CMK (cell line): ENCODE measurements around the gene FKBP1A.

Experiments used
- DNase-seq: peaks from one replicate; pipeline ENCODE4 v3.0.0-alpha.2; 2010; ENCODE audit warnings: low read depth

Gene FKBP1A

DNA sequence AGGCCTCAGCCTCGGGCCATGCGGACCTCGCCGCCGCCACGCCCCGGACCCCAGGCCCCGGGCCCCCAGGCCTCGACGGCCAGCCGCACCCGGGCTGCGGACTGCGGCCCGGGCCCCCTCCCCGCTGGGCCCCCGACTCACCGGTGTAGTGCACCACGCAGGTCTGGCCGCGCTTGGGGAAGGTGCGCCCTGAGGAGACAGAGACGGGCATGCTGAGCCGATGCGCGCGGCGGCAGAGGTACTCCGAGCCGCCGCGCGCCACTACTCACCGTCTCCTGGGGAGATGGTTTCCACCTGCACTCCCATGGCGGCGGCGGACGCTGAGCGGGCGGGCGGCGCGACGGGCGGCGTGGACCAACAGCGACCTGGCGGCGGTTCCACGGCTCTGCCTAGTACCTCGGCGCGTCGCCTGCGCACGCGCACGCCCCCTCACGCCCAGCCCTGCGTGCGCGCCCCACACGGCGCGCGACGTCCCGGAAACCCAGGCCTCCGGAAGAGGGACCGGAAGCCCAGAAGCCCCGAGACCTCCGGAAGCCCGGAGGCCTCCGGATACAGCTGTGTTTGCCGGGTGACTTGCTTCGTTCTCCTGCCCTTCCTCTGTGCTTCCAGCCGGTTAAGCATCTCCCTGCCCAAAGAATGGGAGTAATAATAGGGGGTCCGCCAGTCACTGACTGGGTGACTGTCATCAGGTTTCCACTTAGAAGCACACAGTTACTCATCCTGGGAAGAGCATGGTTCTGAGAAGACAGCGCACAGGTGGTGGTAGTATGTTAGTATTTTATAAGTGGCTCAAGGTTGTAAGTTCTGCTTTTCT, at the start of gene FKBP1A:
TSS of gene FKBP1A (minus strand) at position 362 of the 814 bp plus-strand sequence. CDS start at position 306, 56 bp downstream.
- peak; percentile 91 for DNase-seq

DNA sequence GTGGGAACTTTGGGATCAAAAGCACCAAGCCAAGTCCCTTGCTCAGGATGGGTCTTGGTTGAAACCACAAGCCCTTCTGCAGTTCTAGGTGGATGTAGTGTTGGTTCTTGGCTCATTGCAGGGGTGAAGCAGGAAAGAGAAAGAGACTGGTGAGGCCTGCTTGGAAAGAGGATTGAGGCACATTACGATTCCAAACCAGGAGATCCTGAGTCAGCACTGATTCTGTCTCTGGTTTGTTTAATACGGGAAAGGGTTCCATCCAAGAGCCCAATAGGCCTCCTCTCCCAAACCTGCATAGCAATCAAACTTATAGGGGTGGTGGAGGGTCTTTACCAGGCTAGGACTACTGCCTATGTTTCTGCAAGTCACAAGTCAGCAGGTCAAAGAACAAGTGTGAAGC, 49.5 kb upstream of the FKBP1A start:
- no peak for DNase-seq

DNA sequence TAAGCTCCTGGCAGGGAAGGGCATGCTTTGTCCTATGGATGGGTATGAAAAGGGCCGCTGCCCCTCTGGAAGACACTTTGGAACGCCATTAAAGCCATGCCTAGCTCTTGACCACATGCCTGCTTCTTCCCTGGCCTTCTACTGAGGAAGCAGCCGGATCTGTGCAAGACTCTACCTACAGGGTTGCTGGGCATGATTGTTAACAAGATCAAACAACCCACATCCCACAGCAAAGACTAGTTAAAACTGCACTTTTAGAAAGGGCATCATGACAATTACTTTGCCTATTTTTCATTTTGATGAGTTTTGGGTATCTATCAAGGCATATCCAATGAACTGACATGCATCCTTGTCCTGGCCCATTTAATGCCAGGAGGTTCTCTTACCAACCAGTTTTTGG, 48.3 kb upstream of the FKBP1A start:
- no peak for DNase-seq

DNA sequence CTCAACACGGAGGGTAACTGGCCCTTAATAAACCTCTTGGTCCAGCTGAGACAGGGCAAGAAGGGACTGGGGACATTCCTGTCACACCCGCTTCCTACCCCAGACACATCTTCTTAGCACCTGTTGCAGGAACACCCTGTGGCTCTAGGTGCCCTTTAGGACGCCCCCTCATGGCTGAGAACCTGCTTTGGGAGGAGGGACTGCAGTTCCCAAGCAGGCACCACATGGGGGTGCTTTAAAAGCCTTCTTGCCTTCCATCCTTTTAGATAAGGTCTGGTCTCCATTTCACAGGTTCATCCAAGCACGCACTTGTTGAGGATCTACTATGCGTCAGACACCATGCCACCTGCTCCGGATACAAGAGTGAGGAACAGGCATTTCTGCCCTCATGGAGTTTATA, 47.2 kb upstream of the FKBP1A start:
- no peak for DNase-seq

DNA sequence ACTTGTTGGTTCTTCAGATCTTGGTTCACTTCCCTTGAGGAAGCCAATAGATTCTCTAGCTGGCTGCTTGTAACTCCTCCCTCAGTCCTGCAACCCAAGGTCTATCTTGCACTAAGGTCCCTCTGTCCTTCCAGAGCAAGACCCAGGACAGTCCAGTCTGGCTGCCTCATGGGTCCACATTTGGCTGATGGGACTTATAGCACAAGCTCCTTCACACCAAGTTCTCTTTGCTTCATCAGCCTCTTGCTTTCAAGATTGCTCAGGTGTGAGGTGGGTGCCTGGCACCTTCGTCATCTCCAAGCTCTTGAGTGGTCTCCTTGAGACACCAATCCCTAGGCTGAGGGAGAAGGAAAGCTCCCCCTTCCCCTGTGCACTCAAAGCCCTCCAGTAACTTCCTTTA, 45.5 kb upstream of the FKBP1A start:
- no peak for DNase-seq

DNA sequence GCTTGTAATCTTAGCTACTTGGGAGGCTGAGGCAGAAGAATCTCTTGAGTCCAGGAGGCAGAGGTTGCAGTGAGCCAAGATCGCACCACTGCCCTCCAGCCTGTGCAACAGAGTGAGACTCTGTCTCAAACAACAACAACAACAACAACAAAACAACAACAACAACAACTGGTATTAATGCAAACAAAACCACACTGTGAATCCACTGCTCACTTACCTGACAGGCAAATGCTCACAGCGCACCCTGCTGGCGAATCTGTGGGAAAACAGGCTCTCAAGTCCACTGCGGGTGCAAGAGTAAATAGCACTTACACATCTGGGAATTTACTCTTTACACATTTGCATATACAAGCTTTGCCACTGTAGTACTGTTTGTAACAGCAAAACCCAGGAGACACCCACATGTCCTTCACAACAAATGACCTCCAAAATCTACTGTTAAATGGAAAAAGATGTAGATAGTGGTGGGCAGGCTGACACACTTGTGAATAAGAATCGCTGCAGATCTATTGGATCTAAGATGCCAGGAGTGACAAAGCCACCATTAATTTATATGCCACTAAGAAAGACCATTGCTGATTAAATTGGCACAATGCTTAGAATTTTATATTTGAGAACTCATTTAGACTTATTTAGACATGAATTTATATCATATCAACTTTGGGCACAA, 44.5 kb upstream of the FKBP1A start:
- peak; percentile 64 for DNase-seq

GRCh38 chr20:1436263-1436662, 43.4 kb upstream of the FKBP1A start:
- no peak for DNase-seq

DNA sequence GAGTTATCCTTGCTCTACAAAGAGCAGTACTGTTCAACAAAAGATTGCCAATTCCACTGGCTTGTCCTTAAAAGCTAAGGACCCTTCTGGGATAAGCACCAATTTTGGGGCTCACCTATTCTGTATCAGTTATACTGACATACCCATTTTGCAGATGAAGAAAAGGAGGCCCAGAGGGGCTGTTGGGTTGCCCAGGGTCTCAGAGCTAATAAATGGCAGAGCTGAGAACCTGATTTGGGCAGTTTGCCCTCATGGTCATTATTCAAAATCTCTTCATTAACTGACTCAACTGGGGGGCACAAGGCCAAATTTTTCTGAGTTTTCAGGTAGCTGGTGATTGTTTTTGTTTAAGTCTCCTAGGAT, 42.5 kb upstream of the FKBP1A start:
- no peak for DNase-seq

DNA sequence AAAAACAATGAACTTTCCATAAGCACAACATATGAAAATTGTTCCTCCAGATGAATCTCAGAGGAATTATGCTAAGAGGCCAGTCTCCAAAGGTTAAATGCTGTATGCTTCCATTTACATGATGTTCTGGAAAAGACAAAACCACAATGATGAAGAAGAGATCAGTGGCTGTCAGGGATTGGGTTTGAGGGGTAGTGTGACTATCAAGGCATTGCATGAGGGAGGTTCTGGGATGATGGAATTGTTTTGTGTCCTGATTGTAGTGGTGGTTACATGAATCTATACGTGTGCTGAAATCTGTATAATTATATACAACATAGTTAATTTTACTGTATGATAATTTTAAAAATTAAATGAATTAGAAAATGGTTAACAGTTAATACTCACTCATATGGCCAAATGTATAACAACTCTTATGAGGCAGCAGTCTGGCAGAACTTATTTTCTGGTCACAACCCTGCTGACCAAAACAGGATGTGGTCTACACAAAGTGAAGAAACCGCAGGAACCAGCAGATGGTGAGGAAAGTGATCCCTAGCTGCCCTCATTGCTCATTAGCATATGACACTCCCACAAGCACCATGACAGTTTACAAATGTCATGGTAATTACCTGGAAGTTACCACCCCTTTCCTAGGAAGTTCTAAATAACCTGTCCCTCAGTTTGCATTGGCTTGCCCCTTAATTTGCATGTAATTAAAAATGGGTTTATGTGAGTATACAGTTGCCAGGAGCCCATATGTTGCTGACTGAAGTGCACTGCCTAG, 41.9 kb upstream of the FKBP1A start:
- DNase-seq = peak; percentile 91

GRCh38 chr20:1431158-1431557, 38.3 kb upstream of the FKBP1A start:
- DNase-seq = no peak

DNA sequence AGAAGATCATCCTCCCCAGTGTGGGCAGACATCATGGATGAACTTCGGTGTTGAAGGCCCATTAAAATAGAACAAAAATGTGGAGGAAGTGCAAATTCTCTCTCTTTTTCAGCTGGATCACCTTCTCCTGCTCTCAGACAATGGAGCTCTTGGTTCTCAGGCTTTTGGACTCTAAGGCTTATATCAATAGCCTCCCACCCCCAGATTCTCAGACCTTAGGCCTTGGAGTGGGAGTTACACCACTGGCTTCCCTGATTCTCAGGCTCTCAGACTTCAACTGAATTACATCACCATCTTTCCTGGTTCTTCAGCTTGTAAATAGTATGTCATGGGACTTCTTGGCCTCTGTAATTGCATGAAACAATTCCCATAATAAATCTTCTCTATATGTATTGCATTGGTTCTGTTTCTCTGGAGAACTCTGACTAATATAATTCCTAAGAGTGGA, 37.2 kb upstream of the FKBP1A start:
- no peak for DNase-seq

DNA sequence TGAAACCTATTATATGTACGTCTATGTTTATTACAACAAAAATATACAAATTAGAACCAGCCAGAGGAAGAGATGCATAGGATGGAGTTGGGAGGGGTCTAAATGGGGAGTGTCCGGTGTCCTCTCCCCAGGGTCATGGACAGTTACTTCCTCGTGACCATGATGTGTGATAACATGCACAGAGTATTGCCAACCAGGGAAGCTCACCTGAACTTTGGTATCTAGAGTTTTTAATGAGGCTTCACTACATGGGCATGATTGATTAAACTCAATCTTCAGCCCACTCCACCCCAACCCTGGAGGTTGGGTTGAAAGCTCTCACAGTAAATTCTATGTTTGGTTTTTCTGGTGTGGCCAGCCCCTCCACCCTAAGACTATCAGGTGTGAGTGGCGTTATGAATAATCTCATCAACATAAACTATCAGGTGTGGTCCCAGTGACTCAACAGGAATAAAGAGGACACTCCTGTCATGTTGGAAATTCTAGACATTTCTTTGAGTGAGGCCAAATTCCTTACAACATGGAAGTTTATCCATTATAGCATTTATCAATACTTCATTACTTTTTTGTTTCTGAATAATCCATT, 36.4 kb upstream of the FKBP1A start:
- no peak for DNase-seq

DNA sequence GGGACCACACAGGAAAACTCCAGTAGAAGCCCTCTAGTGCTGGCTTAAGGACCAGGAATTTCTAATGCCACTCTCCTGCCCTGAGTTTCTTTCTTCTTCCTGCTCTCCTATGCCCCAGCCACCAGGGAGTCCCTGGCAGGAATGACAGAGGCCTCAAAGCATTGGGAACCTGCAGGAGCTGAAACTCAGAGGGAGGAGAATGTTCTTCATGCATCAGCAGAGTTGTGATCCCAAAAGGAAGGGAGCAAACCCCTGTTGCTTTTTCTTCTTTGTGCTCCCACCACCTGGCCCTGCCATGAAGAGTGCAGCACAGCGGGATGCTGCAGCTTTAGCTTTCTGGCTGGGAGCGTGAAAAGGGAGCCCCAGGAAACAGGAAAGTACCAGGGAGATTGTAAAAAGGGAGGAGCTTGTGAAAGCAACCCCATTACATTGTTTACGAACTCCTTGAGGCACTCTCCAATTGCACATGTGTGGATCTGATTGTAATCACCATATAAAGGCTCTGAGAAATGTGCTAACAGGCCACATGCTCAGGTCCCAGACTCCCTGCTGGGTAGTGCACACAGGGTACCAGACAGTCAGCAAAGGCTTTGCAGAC, 34.7 kb upstream of the FKBP1A start:
- no peak for DNase-seq

DNA sequence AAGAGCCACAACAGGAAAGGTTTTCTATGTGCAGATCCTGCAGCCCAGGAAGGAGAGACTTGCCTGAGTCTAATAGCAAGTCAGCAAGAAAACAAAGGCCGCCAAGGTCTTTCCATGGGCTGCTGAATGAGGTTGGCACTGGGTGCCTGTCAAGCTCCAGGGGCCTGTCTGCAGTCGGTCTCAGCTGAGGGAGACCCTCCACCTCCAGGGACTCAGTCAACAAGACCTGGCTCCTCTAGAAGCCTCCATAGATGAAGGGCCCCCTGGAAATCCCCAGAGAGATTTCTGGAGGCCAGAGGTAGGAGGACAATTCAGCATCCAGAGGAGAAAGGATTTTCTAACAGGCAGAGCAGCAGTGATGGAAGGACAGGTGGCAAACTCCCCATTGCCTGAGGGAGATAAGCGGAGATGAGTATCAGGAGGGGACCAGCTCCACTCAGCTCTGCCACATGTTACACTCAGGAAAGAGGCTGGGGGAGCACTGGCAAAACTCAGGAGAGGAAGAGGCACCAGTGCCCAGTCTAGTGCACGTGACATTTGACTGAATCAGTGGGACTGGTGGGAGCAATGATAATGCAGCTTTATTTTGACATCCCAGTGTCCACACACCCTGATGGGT, 33.5 kb upstream of the FKBP1A start:
- no peak for DNase-seq

DNA sequence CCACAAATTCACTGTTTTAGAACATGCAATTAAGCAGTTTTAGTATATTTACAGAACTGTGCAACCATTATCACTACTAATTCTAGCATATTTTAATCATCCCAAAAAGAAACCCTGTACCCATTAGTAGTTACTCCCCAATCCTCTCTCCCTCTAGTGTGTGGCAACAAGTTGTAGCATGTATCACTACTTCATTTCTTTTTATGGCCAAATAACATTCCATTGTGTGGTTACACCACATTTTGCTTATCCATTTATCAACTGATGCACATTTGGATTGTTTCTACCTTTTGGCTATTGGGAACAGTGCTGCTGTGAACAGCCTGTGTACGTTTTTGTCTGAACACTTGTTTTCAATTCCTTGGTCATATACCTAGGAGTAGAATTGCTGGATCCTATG, 31.5 kb upstream of the FKBP1A start:
- no peak for DNase-seq

DNA sequence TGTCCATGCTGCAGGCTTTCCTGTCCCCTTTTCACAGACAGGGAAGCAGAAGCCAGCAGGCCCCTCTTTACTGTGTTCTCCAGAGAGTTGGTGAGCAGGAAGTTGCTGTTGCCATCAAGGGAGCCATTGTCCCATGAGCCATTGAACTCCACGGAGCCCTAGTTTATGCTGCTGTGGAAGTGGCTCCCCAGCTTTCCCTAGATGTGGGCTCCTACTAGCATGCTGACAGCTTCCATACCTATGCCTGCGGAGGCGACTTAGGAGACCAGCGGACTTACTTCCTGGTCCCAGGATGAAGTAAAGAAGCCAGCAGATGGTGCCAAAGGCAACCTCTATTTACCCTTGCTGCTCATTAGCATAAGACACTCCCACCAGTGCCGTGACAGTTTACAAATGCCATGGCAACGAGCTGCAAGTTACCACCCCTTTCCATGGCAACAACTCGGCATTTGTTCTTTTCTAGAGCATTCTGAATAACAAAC, 30.8 kb upstream of the FKBP1A start:
- no peak for DNase-seq

DNA sequence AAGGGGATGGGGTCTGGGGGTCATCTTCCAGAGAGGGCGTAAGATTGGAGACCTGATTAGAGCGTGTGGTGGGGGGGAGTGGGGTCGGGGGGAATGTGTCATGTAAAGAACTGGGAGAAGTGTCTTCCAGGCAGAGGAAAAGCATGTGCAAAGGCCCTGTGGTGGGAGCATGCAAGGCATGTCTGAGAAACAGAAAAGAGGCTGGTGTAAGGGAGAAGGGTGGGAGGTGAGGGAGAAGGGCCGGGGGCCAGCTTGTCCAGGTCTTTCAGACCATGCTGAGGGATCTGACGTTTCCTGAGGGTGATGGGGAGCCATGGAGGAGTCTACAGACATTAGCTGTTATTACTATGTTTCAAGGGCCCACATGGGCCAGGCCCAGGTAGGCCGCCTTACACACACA, 30.4 kb upstream of the FKBP1A start:
- no peak for DNase-seq

GRCh38 chr20:1422753-1423152, 29.9 kb upstream of the FKBP1A start:
- DNase-seq = no peak

- no peak for DNase-seq
Measured at GRCh38 chr20:1420066-1420465, 27.2 kb upstream of the FKBP1A start.

- DNase-seq = no peak
Measured at GRCh38 chr20:1418350-1418749, 25.5 kb upstream of the FKBP1A start.

GRCh38 chr20:1417790-1418189, 24.9 kb upstream of the FKBP1A start:
- DNase-seq = no peak

- DNase-seq = no peak
Measured at GRCh38 chr20:1417273-1417672, 24.4 kb upstream of the FKBP1A start.
